ENCODE results near the gene TOB1. TPM values are rescaled to one million over a fixed set of nuclear protein-coding genes. Genes with fewer than 3 reads are reported as not detected.

The TOB1 gene
- total RNA-seq, 1 donor: 86.2 TPM

DNA sequence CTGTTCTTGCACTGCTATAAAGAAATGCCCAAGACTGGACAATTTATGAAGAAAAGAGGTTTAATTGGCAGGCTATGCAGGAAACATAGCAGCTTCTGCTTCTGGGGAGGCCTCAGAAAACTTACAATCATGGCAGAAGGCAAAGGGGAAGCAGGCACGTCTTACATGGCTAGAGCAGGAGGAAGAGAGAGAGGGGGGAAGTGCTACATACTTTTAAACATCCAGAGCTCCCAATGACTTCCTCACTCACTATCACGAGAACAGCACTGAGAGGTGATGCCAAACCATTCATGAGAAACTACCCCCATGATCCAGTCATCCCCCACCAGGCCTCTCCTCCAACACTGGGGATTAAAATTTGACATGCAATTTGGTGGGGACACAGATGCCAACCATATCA, 17.4 kb downstream of the TOB1 start:
- H3K9me3 ChIP-seq (ENCODE audit: low read depth, low read length): no peaks in the 10 kb centered on the region
- H3K4me3 ChIP-seq (ENCODE audit: low read length): no peak overlapping the region
- H3K4me1 ChIP-seq (ENCODE audit: insufficient read depth, low read length): peaks cover 14% of the 10 kb centered on the region
- no peaks in the 10 kb centered on the region for H3K27me3 ChIP-seq (ENCODE audit: insufficient read depth, low read length)

DNA sequence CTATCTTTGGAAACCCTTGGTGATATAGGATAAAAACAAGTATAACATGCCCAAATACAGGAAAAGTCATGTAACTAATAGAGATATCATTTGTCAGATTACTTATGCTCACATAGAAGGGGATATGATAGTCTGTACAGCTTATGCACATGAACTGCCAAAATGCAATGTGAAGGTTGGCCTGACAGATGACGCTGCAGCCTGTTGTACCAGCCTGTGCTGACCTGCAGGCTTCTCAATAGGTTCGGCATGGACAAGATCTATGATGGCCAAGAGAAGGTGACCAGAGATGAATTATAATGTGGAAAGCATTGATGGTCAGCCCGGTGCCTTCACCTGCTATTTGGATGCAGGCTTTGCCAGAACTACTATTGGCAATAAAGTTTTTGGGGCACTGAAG, 18.1 kb downstream of the TOB1 start:
- H3K4me3 ChIP-seq (ENCODE audit: low read length): no peak overlapping the region
- H3K27me3 ChIP-seq (ENCODE audit: insufficient read depth, low read length): no peaks in the 10 kb centered on the region
- peaks cover 14% of the 10 kb centered on the region for H3K4me1 ChIP-seq (ENCODE audit: insufficient read depth, low read length)
- H3K9me3 ChIP-seq (ENCODE audit: low read depth, low read length): no peaks in the 10 kb centered on the region

DNA sequence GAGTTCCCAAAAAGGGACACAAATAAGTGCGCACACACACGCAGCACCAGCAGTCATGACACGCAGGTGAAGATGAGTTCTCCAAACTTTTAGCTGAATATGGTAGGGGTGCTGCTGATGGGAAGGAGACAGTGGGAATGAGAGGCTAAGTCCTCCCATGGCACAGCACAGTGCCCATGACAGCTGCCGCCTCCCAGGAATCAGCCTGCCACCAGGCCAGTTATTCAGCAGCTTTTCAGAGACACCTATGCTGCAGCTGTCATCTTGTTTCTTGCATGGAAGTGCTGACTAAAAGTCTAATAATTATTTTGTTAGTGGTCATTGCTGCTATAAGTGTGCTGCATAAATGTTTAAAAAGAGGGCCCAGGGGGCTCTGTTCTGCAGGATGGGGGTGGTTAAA, 18.6 kb downstream of the TOB1 start:
- Histone ChIP-seq H3K27me3 (ENCODE audit: insufficient read depth, low read length) (no peaks in the 10 kb centered on the region), H3K4me3 (ENCODE audit: low read length) (no peak overlapping the region), H3K4me1 (ENCODE audit: insufficient read depth, low read length) (peaks cover 12% of the 10 kb centered on the region), H3K9me3 (ENCODE audit: low read depth, low read length) (no peaks in the 10 kb centered on the region)

DNA sequence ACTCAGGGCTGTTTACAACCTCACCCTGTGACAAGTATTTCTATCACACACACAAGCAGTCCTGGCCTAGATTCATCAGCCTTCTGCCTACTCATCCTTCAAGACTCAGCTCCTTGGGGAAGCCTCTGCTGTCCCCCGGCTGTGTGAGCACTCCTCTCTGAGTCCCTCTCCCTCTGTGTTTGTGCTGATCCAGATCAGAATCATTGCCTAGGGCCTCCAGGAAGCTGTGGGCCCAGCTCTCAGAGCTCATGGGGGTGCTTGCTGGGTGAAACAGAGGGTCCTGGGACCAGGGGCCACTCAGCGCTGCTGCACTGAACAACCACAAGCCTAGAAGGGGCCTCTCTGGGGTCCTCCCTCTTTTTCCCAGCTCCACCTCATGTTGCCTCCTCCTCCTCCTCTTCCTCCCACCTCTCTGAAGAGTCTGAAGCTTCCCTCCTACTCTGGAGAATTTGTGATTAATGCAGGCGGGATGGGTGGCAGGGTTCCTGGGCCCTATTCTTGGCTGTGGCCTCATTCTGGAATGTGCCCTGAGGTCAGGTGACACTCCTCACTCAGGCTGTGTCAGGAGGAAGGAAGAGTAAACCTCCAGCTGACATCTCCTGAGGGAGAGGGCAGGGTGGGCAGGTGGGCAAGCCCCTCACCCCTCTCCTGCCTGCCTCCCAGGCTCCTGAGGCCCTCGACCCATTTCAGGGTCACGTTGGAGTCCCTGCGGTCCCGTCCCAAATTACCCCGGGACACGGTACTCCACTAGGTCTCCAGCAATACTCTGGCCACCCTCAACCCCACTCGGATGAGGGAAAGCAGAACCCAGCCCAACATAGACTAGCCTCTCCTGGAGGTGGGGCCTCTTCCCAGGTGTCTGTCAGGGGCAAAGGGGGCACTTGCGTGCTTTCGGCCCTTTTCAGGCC, 20.7 kb downstream of the TOB1 start:
- H3K9me3 ChIP-seq (ENCODE audit: low read depth, low read length): no peaks in the 10 kb centered on the region

DNA sequence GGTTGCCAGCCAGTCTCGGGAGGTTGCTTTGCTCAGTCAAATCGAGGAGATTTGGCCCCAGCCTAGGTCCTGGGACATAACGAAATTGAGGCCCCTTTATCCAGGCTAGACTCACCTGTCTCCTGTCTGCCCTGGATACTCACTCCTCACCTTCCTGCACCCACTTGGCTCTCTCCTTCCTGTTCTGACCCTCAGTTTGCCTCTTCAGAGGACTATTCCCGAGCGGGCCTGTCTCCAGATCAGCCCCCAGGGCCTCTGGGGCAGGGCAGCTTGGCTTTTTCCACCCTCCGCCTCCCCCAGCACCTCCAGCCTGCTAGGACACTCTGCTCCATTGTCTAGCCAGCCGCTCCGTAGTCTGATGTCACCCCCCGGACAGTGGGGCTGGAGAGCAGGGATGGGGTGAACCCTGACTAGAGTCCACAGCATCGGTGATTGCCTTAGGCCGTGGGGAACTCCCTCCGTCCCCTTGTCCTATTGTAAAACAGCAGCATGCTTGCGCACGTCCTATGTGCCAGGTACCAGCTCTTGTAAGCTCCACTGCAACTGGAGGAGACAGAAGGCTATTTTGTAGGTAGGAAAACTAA, 21.9 kb downstream of the TOB1 start:
- H3K4me3 ChIP-seq (ENCODE audit: low read length): no peak overlapping the region
- H3K9me3 ChIP-seq (ENCODE audit: low read depth, low read length): no peaks in the 10 kb centered on the region
- no peaks in the 10 kb centered on the region for H3K27me3 ChIP-seq (ENCODE audit: insufficient read depth, low read length)
- H3K4me1 ChIP-seq (ENCODE audit: insufficient read depth, low read length): no peaks in the 10 kb centered on the region

More for the DNA sequence above, 20.7 kb downstream of the TOB1 start:
- no peaks in the 10 kb centered on the region for H3K27me3 ChIP-seq (ENCODE audit: insufficient read depth, low read length)
- no peaks in the 10 kb centered on the region for H3K4me1 ChIP-seq (ENCODE audit: insufficient read depth, low read length)
- H3K4me3 ChIP-seq (ENCODE audit: low read length): no peak overlapping the region

DNA sequence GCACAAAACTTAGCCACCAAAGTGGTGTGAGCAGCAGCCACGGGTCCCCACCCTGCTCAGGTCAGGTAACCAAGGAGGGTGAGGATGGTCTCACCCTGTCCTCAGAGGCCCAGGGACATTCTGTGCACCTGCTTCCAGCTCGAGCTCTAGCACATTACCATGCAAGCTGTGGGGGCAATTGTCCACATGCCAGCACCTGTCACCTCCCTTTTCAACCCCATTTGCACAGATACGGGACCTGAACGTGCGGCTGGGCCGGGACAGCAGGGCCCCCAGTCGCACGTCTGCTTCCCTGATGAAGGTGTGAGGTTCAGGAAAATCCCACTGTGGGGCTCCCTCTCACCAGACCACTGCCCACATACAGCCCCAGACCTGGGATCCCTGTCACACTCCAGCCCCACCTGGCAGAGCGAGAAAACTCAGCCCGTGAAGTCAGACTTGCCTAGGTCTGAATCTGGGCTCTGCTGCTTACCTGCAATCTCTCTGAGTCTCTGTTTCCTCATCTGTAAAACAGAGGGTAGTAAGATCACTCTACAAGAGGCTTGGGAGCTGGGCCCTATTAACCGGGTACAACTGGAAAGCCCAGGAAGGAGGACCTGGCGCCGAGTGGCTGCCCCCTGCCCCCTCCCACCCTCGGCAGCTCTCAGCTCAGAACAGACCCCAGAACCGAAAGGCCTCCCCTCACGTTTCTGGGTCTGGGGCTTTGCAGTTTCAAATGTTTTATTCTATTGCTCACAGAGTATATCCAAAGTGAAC, 22.8 kb downstream of the TOB1 start:
- Histone ChIP-seq H3K9me3 (ENCODE audit: low read depth, low read length) (no peaks in the 10 kb centered on the region), H3K4me3 (ENCODE audit: low read length) (no peak overlapping the region), H3K4me1 (ENCODE audit: insufficient read depth, low read length) (no peaks in the 10 kb centered on the region), H3K27me3 (ENCODE audit: insufficient read depth, low read length) (no peaks in the 10 kb centered on the region)

DNA sequence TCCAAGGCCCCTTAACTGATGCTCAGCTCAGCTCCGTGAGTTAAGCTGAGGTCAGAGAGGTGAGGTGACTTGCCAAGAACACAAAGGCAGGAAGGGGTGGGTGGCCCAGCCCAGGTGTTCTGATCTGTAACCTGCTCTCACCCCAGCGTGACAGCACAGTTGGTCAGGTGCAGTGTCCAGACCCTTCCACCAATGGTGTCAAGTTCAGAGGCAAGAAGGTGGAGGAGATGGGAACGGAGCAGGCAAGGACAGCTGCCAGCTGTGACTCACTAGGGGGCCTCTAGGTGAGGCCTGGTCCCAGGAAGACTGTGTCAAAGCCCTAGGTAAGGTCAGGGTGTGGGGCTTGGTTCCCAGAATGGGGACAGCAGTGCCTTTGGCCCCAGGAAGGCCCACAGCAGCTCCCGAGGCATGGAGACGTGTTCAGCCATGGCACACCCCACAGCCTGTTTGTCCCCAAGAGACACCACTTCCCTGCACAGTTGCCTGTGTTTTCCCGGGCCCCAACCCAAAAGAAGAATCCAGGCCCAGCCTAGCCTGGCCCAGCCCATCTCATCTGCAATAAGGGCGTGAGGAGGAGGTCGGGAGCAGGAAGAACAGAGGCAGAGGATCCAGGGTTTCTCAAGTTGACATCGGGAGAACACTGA, 23.5 kb downstream of the TOB1 start:
- no peaks in the 10 kb centered on the region for H3K27me3 ChIP-seq (ENCODE audit: insufficient read depth, low read length)
- H3K9me3 ChIP-seq (ENCODE audit: low read depth, low read length): no peaks in the 10 kb centered on the region
- no peak overlapping the region for H3K4me3 ChIP-seq (ENCODE audit: low read length)

DNA sequence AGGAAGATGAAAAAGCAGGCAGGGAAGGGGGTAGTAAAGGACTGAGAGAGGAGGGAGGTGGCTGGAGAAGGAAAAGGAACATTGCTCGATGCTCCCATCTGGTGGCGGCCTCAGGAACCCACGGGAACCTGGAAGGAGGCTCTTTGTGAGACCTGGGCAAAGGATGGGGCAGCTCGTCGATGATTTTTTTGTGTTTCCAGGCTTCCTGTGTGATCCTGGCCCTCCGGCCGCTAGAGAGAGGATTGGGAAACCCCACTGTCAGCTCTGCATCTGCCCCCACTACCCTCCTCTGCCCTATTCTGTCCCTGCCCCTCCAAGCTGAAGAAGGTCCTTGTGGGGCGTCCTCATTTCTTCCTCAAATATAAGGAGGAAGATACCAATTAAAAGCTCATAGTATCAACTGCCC, 24.2 kb downstream of the TOB1 start:
- Histone ChIP-seq H3K9me3 (ENCODE audit: low read depth, low read length) (no peaks in the 10 kb centered on the region), H3K4me1 (ENCODE audit: insufficient read depth, low read length) (no peaks in the 10 kb centered on the region), H3K27me3 (ENCODE audit: insufficient read depth, low read length) (no peaks in the 10 kb centered on the region), H3K4me3 (ENCODE audit: low read length) (no peak overlapping the region)

More for the DNA sequence above, 23.5 kb downstream of the TOB1 start:
- H3K4me1 ChIP-seq (ENCODE audit: insufficient read depth, low read length): no peaks in the 10 kb centered on the region

DNA sequence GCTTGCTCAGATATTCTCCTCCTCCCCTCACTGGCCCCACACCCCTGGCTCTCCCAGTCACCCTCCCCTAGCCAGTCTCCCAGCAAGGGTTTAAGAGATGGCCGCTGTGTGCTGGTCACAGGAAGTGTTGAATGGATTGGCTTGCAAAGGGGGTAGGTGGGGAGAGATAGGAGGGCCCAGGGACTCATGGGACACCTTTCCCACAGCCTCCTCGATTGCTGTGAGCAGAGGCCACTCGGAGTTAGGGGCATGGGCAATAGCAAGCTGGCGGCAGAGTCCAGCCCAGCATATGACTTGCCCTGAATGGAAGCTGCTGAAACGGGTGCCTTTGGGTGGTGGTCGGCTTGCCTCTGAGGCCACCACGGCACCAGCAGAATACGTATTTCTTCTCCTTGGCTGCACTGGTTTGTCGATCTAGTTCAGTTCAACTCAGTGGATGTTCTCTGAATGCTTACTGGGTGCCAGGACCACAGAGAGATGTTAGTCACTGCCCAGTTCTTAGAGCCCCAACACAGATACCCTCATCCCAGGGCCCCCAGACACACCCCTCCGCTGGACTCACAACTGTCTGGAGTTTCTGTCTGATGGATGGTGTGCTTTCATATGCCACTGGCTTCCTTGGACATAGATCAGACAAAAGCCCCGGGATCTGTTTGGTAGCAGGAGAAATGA, 24.7 kb downstream of the TOB1 start:
- H3K9me3 ChIP-seq (ENCODE audit: low read depth, low read length): no peaks in the 10 kb centered on the region
- H3K4me3 ChIP-seq (ENCODE audit: low read length): no peak overlapping the region
- H3K27me3 ChIP-seq (ENCODE audit: insufficient read depth, low read length): no peaks in the 10 kb centered on the region
- no peaks in the 10 kb centered on the region for H3K4me1 ChIP-seq (ENCODE audit: insufficient read depth, low read length)

DNA sequence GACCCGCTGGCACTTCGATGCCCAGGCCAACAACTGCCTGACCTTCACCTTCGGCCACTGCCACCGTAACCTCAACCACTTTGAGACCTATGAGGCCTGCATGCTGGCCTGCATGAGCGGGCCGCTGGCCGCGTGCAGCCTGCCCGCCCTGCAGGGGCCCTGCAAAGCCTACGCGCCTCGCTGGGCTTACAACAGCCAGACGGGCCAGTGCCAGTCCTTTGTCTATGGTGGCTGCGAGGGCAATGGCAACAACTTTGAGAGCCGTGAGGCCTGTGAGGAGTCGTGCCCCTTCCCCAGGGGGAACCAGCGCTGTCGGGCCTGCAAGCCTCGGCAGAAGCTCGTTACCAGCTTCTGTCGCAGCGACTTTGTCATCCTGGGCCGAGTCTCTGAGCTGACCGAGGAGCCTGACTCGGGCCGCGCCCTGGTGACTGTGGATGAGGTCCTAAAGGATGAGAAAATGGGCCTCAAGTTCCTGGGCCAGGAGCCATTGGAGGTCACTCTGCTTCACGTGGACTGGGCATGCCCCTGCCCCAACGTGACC, 25.8 kb downstream of the TOB1 start:
- Histone ChIP-seq H3K27me3 (ENCODE audit: insufficient read depth, low read length) (no peaks in the 10 kb centered on the region), H3K9me3 (ENCODE audit: low read depth, low read length) (no peaks in the 10 kb centered on the region), H3K4me1 (ENCODE audit: insufficient read depth, low read length) (no peaks in the 10 kb centered on the region), H3K4me3 (ENCODE audit: low read length) (no peak overlapping the region)

DNA sequence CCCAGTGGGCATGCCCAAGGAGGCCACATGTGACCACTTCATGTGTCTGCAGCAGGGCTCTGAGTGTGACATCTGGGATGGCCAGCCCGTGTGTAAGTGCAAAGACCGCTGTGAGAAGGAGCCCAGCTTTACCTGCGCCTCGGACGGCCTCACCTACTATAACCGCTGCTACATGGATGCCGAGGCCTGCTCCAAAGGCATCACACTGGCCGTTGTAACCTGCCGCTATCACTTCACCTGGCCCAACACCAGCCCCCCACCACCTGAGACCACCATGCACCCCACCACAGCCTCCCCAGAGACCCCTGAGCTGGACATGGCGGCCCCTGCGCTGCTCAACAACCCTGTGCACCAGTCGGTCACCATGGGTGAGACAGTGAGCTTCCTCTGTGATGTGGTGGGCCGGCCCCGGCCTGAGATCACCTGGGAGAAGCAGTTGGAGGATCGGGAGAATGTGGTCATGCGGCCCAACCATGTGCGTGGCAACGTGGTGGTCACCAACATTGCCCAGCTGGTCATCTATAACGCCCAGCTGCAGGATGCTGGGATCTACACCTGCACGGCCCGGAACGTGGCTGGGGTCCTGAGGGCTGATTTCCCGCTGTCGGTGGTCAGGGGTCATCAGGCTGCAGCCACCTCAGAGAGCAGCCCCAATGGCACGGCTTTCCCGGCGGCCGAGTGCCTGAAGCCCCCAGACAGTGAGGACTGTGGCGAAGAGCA, 26.4 kb downstream of the TOB1 start:
- H3K4me3 ChIP-seq (ENCODE audit: low read length): no peak overlapping the region
- no peaks in the 10 kb centered on the region for H3K9me3 ChIP-seq (ENCODE audit: low read depth, low read length)
- no peaks in the 10 kb centered on the region for H3K4me1 ChIP-seq (ENCODE audit: insufficient read depth, low read length)
- no peaks in the 10 kb centered on the region for H3K27me3 ChIP-seq (ENCODE audit: insufficient read depth, low read length)

DNA sequence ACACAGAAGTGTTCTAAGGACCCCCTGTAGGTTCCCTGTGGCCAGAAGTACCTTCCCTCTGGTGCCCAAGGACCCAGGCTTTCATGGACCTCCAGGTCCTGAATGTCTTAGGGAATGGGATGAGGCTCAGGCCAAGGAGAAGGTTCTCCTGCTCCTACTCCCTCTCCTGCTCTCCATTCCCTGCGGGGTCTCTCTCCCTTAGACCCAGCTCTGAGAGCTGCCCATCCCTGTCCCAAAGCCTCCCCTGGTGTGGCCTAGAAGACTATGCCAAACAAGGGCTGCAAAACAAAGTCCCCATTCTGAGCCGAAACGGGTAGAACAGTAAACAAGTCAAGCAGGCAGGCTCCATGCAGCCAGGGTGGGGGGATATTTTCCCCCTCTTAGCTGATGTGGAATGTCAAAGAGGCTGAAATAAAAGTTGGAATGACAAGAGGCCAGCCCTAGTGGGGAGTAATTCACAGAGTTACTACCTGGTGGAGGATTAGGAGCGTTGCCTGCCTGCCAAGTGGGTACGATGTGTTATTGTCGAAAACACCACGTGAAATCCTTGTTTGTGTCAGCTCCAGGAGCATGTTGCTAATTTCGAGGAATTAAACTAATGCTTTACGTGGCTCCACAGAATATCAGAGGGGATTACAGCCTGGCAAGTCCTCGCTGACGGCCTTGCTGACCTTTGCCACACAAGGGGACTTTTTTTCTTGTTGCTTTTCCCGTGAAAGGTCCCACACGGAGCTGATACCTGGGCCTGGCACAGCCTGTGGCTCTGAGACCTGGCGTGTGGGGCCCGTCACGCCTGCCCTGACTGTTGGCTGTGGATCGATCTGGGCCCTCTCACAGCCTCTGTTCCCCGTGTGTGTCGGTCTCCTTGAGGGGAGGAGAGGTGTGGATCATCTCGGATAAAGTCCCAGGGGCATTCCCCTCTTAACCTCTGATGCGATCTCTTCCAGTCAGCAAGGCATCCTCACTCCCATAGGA, 27.9 kb downstream of the TOB1 start:
- H3K4me3 ChIP-seq (ENCODE audit: low read length): no peak overlapping the region

More for the DNA sequence above, 27.9 kb downstream of the TOB1 start:
- no peaks in the 10 kb centered on the region for H3K9me3 ChIP-seq (ENCODE audit: low read depth, low read length)
- no peaks in the 10 kb centered on the region for H3K4me1 ChIP-seq (ENCODE audit: insufficient read depth, low read length)
- no peaks in the 10 kb centered on the region for H3K27me3 ChIP-seq (ENCODE audit: insufficient read depth, low read length)

All from mononuclear cell (primary cell).